Measurements from ENCODE around the gene AURKA.
"Not testable (repeated sequence)": the region's sequence is repeated elsewhere in the genome, so short reads cannot be mapped to it uniquely, and the experiment has no call there.

AURKA gene

GRCh38 chr20:56406910-56407309 is 14.9 kb upstream of the AURKA start:
- DNase-seq (ENCODE audit: low read depth): no peak
- TF ChIP-seq, protein P1, sequence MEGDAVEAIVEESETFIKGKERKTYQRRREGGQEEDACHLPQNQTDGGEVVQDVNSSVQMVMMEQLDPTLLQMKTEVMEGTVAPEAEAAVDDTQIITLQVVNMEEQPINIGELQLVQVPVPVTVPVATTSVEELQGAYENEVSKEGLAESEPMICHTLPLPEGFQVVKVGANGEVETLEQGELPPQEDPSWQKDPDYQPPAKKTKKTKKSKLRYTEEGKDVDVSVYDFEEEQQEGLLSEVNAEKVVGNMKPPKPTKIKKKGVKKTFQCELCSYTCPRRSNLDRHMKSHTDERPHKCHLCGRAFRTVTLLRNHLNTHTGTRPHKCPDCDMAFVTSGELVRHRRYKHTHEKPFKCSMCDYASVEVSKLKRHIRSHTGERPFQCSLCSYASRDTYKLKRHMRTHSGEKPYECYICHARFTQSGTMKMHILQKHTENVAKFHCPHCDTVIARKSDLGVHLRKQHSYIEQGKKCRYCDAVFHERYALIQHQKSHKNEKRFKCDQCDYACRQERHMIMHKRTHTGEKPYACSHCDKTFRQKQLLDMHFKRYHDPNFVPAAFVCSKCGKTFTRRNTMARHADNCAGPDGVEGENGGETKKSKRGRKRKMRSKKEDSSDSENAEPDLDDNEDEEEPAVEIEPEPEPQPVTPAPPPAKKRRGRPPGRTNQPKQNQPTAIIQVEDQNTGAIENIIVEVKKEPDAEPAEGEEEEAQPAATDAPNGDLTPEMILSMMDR (conservative IDR thresholded peaks at IDR 0.05; ENCODE audit: low read depth, low read length): no peak
- no peak overlapping the region for H3K4me3 ChIP-seq (ENCODE audit: low read length)

GRCh38 chr20:56405356-56405755 is 13.3 kb upstream of the AURKA start:
- not testable (repeated sequence) for H3K4me3 ChIP-seq (ENCODE audit: low read length); DNase-seq (ENCODE audit: low read depth)

DNA sequence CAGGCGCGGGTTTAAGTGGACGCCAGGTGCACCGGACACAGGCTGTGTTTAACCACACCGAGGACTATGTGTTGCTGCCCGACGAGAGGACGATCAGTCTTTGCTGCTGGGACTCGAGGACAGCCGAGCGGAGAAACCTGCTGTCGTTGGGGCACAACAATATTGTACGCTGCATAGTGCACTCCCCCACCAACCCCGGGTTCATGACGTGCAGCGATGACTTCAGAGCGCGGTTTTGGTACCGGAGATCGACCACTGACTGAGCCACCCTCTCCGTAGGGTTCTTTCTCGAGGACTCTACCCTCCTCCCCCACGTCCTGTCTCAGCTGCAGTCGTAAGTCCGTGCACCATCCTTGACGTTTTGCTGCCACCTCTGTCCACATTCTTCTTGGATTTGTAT is 11.4 kb upstream of the AURKA start:
- TF ChIP-seq, protein P1 (conservative IDR thresholded peaks at IDR 0.05; ENCODE audit: low read depth, low read length): no peak
- H3K4me3 ChIP-seq (ENCODE audit: low read length): no peak overlapping the region
- DNase-seq (ENCODE audit: low read depth): no peak

- DNase-seq (ENCODE audit: low read depth): no peak
- TF ChIP-seq, protein P1 (conservative IDR thresholded peaks at IDR 0.05; ENCODE audit: low read depth, low read length): peak; percentile 81
- no peak overlapping the region for H3K4me3 ChIP-seq (ENCODE audit: low read length)
Measured at GRCh38 chr20:56400001-56400640, 8.1 kb upstream of the AURKA start.

DNA sequence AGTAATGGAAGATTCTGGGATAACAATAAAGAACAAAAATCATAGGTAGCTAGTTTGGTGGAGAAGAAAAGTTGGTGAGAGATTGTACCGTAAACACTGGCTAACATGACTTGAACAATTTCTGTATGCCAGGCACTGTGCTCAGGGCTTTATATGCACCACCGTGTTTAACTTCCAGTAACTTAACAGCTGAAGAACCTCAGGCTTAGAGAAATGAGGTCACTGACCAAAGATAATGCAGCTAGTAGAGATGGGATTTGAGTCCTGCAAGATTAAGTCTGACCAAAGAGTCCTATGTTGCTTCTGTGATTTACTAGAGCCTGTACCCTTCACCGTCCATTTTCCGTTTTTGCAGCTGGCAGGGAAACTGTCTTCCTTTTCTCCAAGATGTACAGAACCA is 3.2 kb upstream of the AURKA start:
- TF ChIP-seq, protein P1 (conservative IDR thresholded peaks at IDR 0.05; ENCODE audit: low read depth, low read length): no peak
- no peak overlapping the region for H3K4me3 ChIP-seq (ENCODE audit: low read length)
- DNase-seq (ENCODE audit: low read depth): no peak

- TF ChIP-seq, protein P1 (conservative IDR thresholded peaks at IDR 0.05; ENCODE audit: low read depth, low read length): no peak
- no peak for DNase-seq (ENCODE audit: low read depth)
- H3K4me3 ChIP-seq (ENCODE audit: low read length): peak overlapping the region; percentile 72
Measured at GRCh38 chr20:56393653-56394052, 1.6 kb upstream of the AURKA start.

- H3K4me3 ChIP-seq (ENCODE audit: low read length): peak overlapping the region; percentile 72
- TF ChIP-seq, protein P1 (conservative IDR thresholded peaks at IDR 0.05; ENCODE audit: low read depth, low read length): no peak
- DNase-seq (ENCODE audit: low read depth): no peak
Measured at GRCh38 chr20:56392881-56393482, 967 bp upstream of the AURKA start.
